ENCODE data around the gene ANP32A. TPM values are rescaled to one million over a fixed set of nuclear protein-coding genes. Genes with fewer than 3 reads are reported as not detected.

The ANP32A gene
- total RNA-seq, 1 experiment from 2014 or later = 250 TPM

GRCh38 chr15:68787609-68788263 is 33.0 kb downstream of the ANP32A start:
- no TSS peak for BruUV-seq (replicated peaks)
- intact Hi-C loops (cut with micrococcal nuclease; ENCODE audit: unreplicated experiment) = no loop called here
- CTCF ChIA-PET = interaction anchor here (0.8 to 1.2 kb wide), 2 partner anchors 17 to 235 kb away, joined by 3 to 6 read pairs; no protein-coding TSS in a partner anchor
- TF ChIP-seq CTCF (IDR thresholded peaks at IDR 0.05; ENCODE audit: unreplicated experiment) = no peak
- peaks cover 43% of the 10 kb centered on the region for H3K36me3 Mint-ChIP-seq (ENCODE audit: insufficient read depth, unreplicated experiment)
- H3K27me3 Mint-ChIP-seq (ENCODE audit: unreplicated experiment) = no peaks in the 10 kb centered on the region
- H3K4me3 Mint-ChIP-seq (ENCODE audit: low read depth, unreplicated experiment) = no peak overlapping the region
- no peaks in the 10 kb centered on the region for H3K9me3 Mint-ChIP-seq (ENCODE audit: low read depth, unreplicated experiment)
- H3K27ac Mint-ChIP-seq (ENCODE audit: unreplicated experiment) = no peak overlapping the region
- peaks cover 36% of the 10 kb centered on the region for H3K4me1 Mint-ChIP-seq (ENCODE audit: low read depth, unreplicated experiment)
- no peak for DNase-seq

DNA sequence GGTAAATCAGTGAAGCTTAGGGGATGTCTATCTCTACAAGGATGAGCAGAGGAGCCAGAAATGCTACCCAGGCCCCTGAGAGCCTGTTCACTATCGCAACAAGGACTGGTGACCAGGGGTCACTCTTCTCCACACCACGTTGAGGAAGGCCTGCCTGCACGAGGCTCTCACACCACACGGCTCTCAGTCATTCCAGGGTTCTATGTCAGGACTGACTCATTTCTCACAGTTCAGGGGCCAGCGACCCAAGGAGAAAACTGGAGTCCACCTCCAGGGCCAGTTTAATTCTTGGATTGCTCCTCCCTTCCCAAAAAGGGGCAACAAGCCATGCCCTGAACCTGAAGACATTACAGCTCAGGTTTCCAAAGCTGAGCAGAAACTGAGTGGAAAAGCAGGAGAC is 33.9 kb downstream of the ANP32A start:
- peaks cover 27% of the 10 kb centered on the region for H3K4me1 Mint-ChIP-seq (ENCODE audit: low read depth, unreplicated experiment)
- no peaks in the 10 kb centered on the region for H3K27me3 Mint-ChIP-seq (ENCODE audit: unreplicated experiment)
- no peak overlapping the region for H3K27ac Mint-ChIP-seq (ENCODE audit: unreplicated experiment)
- H3K36me3 Mint-ChIP-seq (ENCODE audit: insufficient read depth, unreplicated experiment) = peaks cover 52% of the 10 kb centered on the region
- no peak for TF ChIP-seq CTCF (IDR thresholded peaks at IDR 0.05; ENCODE audit: unreplicated experiment)
- no TSS peak for BruUV-seq (replicated peaks)
- CTCF ChIA-PET = no interaction called here
- no peaks in the 10 kb centered on the region for H3K9me3 Mint-ChIP-seq (ENCODE audit: low read depth, unreplicated experiment)
- intact Hi-C loops (cut with micrococcal nuclease; ENCODE audit: unreplicated experiment) = no loop called here
- no peak overlapping the region for H3K4me3 Mint-ChIP-seq (ENCODE audit: low read depth, unreplicated experiment)
- no peak for DNase-seq

DNA sequence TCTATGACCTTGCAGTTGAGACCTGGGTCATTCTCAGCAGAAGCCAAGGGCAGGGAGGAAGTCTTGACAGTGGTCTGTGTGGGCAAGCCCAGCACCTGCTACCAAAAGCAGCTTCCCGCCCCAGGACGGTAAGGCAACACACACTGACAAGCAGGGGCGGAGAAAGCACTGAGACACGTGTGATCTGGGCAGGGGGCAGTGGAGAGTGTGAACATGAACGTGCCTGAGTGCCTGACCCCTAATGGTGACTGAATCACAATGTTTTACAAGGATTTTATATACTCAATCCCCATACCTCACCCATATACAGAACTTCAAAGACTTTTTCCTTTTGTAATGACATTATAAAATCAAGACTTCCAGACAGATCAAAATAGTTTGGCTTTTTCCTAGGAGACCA is 35.2 kb downstream of the ANP32A start:
- CTCF ChIA-PET = no interaction called here
- Mint-ChIP-seq H3K4me1 (ENCODE audit: low read depth, unreplicated experiment) (peaks cover 15% of the 10 kb centered on the region), H3K36me3 (ENCODE audit: insufficient read depth, unreplicated experiment) (peaks cover 55% of the 10 kb centered on the region), H3K27ac (ENCODE audit: unreplicated experiment) (no peak overlapping the region), H3K9me3 (ENCODE audit: low read depth, unreplicated experiment) (no peaks in the 10 kb centered on the region), H3K27me3 (ENCODE audit: unreplicated experiment) (no peaks in the 10 kb centered on the region), H3K4me3 (ENCODE audit: low read depth, unreplicated experiment) (no peak overlapping the region)
- intact Hi-C loops (cut with micrococcal nuclease; ENCODE audit: unreplicated experiment) = loop anchor here (2.0 kb wide), 1 partner anchor 89 kb away; no protein-coding TSS in a partner anchor
- no peak for TF ChIP-seq CTCF (IDR thresholded peaks at IDR 0.05; ENCODE audit: unreplicated experiment)
- no TSS peak for BruUV-seq (replicated peaks)
- no peak for DNase-seq

DNA sequence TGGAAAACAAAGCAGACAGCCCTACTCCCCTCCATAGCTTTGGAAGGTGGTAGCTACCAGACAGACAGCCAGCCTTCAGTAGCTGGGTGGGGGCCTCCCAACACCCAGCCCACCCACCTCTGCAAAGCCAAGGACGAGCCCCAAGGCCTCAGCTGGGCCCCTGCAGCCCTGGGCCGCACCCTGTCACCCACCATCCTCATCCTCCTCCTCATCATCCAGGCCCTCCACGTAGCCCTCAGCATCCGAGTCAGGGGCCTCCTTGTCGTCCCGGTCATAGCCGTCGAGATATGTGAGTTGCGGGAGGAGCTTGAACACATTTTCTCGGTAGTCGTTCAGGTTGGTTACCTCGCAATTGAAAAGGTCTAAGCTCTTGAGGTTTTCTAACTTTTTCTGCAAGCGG is 36.5 kb downstream of the ANP32A start:
- DNase-seq = no peak
- Mint-ChIP-seq H3K27me3 (ENCODE audit: unreplicated experiment) (no peaks in the 10 kb centered on the region), H3K4me1 (ENCODE audit: low read depth, unreplicated experiment) (peaks cover 2% of the 10 kb centered on the region), H3K4me3 (ENCODE audit: low read depth, unreplicated experiment) (no peak overlapping the region), H3K27ac (ENCODE audit: unreplicated experiment) (no peak overlapping the region), H3K9me3 (ENCODE audit: low read depth, unreplicated experiment) (no peaks in the 10 kb centered on the region), H3K36me3 (ENCODE audit: insufficient read depth, unreplicated experiment) (peaks cover 63% of the 10 kb centered on the region)
- intact Hi-C loops (cut with micrococcal nuclease; ENCODE audit: unreplicated experiment) = loop anchor here (2.0 to 5.0 kb wide), 2 partner anchors 43 to 91 kb away; no protein-coding TSS in a partner anchor
- CTCF ChIA-PET = interaction anchor here (0.6 to 2.9 kb wide), 7 partner anchors 10 to 91 kb away, joined by 3 to 30 read pairs (median 4); no protein-coding TSS in a partner anchor
- no TSS peak for BruUV-seq (replicated peaks)
- TF ChIP-seq CTCF (IDR thresholded peaks at IDR 0.05; ENCODE audit: unreplicated experiment) = no peak
